Keratinocyte (primary cell): ENCODE results near the gene AIG1. TPM values are rescaled to one million over a fixed set of nuclear protein-coding genes. Genes with fewer than 3 reads are reported as not detected.

Experiments
- DNase-seq: peaks from one replicate; pipeline ENCODE4 v3.0.0-alpha.2; 2011; ENCODE audit warnings: low read depth, missing footprints, low spot score
- FAIRE-seq: peaks from 2 replicates; lab custom pipeline; 2011; peaks lifted over from hg19 to GRCh38; lab: Jason Lieb, UNC
- H2AFZ ChIP-seq: 2 replicates; pipeline ENCODE4 v1.6.0; 2012; ENCODE audit warnings: low read length, control low read depth, inconsistent platforms; ENCODE audit not compliant: control insufficient read depth
- H3K27ac ChIP-seq: 2 replicates; pipeline ENCODE4 v1.5.1; 2011; ENCODE audit warnings: low read length; ENCODE audit not compliant: control insufficient read depth, insufficient read depth
- H3K27me3 ChIP-seq: 3 replicates; pipeline ENCODE4 v1.6.0; 2011; ENCODE audit warnings: low read length; ENCODE audit not compliant: control insufficient read depth, insufficient read depth; ENCODE audit errors: extremely low read depth
- H3K36me3 ChIP-seq, 2 experiments: 2 replicates in 1 of 2; 3 replicates in 1 of 2; pipeline ENCODE4 v1.5.1; 2011; ENCODE audit warnings: low read length in 2 of 2, mild to moderate bottlenecking in 1 of 2; ENCODE audit not compliant: control insufficient read depth in 2 of 2, insufficient read depth in 2 of 2; ENCODE audit errors: extremely low read depth in 1 of 2
- H3K4me1 ChIP-seq: 3 replicates; pipeline ENCODE4 v1.5.1; 2011; ENCODE audit warnings: low read length; ENCODE audit not compliant: control insufficient read depth, insufficient read depth; ENCODE audit errors: extremely low read depth
- H3K4me2 ChIP-seq: 3 replicates; pipeline ENCODE4 v1.6.0; 2011; ENCODE audit warnings: low read depth, low read length; ENCODE audit not compliant: control insufficient read depth, insufficient read depth; ENCODE audit errors: extremely low read depth
- H3K4me3 ChIP-seq, 3 experiments: fragments of 200-600 bp in 1 of 3; sonication (generic) in 1 of 3; 2 replicates in 2 of 3; 3 replicates in 1 of 3; pipeline ENCODE4 v1.5.1; 2011 to 2016; ENCODE audit warnings: low read length in 3 of 3, mild to moderate bottlenecking in 3 of 3, control low read depth in 2 of 3, inconsistent platforms in 1 of 3, low read depth in 1 of 3, mixed read lengths in 1 of 3, mixed run types in 1 of 3, moderate library complexity in 1 of 3; ENCODE audit not compliant: control insufficient read depth in 2 of 3, insufficient read depth in 2 of 3; ENCODE audit errors: extremely low read depth in 1 of 3
- H3K79me2 ChIP-seq: 2 replicates; pipeline ENCODE4 v1.6.0; 2012; ENCODE audit warnings: low read length; ENCODE audit not compliant: control insufficient read depth, insufficient read depth
- H3K9ac ChIP-seq: 3 replicates; pipeline ENCODE4 v1.6.0; 2011; ENCODE audit warnings: low read length; ENCODE audit not compliant: control insufficient read depth, insufficient read depth; ENCODE audit errors: extremely low read depth
- H3K9me1 ChIP-seq: 3 replicates; pipeline ENCODE4 v1.6.0; 2011; ENCODE audit warnings: low read length; ENCODE audit not compliant: control insufficient read depth, insufficient read depth; ENCODE audit errors: extremely low read depth
- H3K9me3 ChIP-seq: 2 replicates; pipeline ENCODE4 v1.5.1; 2012; ENCODE audit warnings: low read depth, low read length; ENCODE audit not compliant: control insufficient read depth
- H4K20me1 ChIP-seq: 3 replicates; pipeline ENCODE4 v1.6.0; 2011; ENCODE audit warnings: low read length; ENCODE audit not compliant: control insufficient read depth, insufficient read depth; ENCODE audit errors: extremely low read depth
- EZH2 ChIP-seq: IDR thresholded peaks from one replicate; pipeline ENCODE4 v1.6.1; 2012; ENCODE audit warnings: inconsistent platforms, mild to moderate bottlenecking, low read length, moderate library complexity
- dilution Hi-C: fragments of 300-500 bp; cut with MboI; formaldehyde crosslinking; loops from one replicate; pipeline ENCODE4 v1.7.0; 2020; ENCODE audit warnings: low sequenced_read_pairs; ENCODE audit not compliant: extremely low pct_ligation_motif_present
- polyA plus RNA-seq, 5 experiments: library from polyadenylated mRNA; depleted of rRNA in 3 of 5; stranded (reverse) in 3 of 5; stranded (forward) in 1 of 5; unstranded in 1 of 5; fragments of >200 nt; gene quantifications; 1 replicate in 1 of 5; 2 replicates in 3 of 5; 3 replicates in 1 of 5; pipeline versions ENCODE4 v1.2.1 to v1.2.3, GENCODE V29; 2011 to 2012; ENCODE audit warnings: missing spikeins in 2 of 5, low read depth in 1 of 5, low replicate concordance in 1 of 5
- TF ChIP-seq, protein P1 (sequence below), 3 experiments: IDR thresholded peaks in 1 of 3; conservative IDR thresholded peaks in 1 of 3; optimal IDR thresholded peaks in 1 of 3; 2 replicates in 2 of 3; 3 replicates in 1 of 3; pipeline versions ENCODE3 to v1.5.1; 2011; ENCODE audit warnings: low read length in 3 of 3, mild to moderate bottlenecking in 3 of 3, moderate library complexity in 2 of 3, control low read depth in 1 of 3, inconsistent platforms in 1 of 3; ENCODE audit not compliant: insufficient read depth in 2 of 3; ENCODE audit errors: extremely low read depth in 1 of 3

AIG1 gene
- polyA plus RNA-seq, 1 donor (not counting 4 experiments of a cell fraction or from before 2014, with no cell fraction given), result 77.1 TPM

DNA sequence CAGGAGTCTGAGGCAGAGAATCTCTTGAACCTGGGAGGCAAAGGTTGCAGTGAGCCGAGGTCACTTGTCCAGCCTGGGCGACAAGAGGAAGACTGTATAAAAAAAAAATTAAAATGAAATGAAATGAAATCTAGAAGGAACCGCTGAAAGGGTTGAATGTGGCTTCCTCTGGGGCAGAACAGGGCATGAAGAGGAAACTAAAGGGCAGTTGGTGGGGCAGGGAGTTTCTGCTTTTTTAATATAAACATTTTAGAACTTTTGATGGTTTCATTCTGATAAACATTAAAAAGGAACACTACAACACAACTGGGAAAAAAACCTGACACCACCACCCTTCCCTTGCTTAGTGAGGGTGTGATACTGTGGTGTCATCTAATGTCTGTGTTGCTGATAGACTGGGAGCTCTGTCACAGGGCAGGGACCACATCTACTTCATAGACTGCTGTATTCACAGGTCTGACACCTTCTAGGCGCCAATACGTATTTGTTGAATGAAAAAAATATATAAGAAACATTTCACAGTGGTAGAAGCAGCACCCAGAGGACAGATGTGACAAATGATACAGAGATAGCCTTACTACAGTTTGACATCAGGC is 260.9 kb downstream of the AIG1 start:
- H3K9me3 ChIP-seq, result no peaks in the 10 kb centered on the region
- H3K36me3 ChIP-seq, result no peaks in the 10 kb centered on the region
- H3K9me1 ChIP-seq, result no peaks in the 10 kb centered on the region
- no peak overlapping the region for H3K9ac ChIP-seq
- H3K27me3 ChIP-seq, result no peaks in the 10 kb centered on the region
- TF ChIP-seq EZH2, result no peak
- TF ChIP-seq, protein P1, sequence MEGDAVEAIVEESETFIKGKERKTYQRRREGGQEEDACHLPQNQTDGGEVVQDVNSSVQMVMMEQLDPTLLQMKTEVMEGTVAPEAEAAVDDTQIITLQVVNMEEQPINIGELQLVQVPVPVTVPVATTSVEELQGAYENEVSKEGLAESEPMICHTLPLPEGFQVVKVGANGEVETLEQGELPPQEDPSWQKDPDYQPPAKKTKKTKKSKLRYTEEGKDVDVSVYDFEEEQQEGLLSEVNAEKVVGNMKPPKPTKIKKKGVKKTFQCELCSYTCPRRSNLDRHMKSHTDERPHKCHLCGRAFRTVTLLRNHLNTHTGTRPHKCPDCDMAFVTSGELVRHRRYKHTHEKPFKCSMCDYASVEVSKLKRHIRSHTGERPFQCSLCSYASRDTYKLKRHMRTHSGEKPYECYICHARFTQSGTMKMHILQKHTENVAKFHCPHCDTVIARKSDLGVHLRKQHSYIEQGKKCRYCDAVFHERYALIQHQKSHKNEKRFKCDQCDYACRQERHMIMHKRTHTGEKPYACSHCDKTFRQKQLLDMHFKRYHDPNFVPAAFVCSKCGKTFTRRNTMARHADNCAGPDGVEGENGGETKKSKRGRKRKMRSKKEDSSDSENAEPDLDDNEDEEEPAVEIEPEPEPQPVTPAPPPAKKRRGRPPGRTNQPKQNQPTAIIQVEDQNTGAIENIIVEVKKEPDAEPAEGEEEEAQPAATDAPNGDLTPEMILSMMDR (optimal IDR thresholded peaks at IDR 0.05 in 1 of 3, IDR thresholded peaks at IDR 0.05 in 1 of 3, conservative IDR thresholded peaks at IDR 0.05 in 1 of 3; ENCODE audit: extremely low read depth in 1 of 3, insufficient read depth in 2 of 3, low read length in 3 of 3), result no peak
- H3K27ac ChIP-seq, result no peak overlapping the region
- DNase-seq (no peak), FAIRE-seq (no peak)
- H3K4me2 ChIP-seq, result no peak overlapping the region
- no peaks in the 10 kb centered on the region for H3K79me2 ChIP-seq
- peaks cover 38% of the 10 kb centered on the region for H3K4me1 ChIP-seq
- H2AFZ ChIP-seq, result no peak overlapping the region
- dilution Hi-C loops, result no loop called here
- no peak overlapping the region for H3K4me3 ChIP-seq
- no peaks in the 10 kb centered on the region for H4K20me1 ChIP-seq

DNA sequence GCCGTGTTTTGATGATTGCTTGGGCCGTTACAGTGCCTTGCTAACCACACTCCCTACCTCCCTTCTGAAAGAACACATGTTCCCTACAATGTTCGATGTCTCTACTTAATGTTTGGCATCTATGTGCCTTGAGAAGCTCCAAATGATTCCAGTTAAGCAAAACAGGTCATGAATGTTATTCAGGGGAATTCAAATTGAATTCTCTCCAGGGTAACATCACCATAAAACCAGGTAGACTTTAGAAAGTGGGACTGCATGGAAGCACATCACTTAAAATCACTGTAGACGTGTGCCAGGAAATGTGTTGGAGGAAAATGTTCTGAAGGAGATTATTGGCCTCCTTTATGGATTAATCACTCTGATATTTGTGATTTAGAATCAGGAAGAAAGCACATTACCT is 261.7 kb downstream of the AIG1 start:
- no peaks in the 10 kb centered on the region for H4K20me1 ChIP-seq
- dilution Hi-C loops, result no loop called here
- no peak overlapping the region for H3K9ac ChIP-seq
- DNase-seq, result no peak
- H3K9me3 ChIP-seq, result no peaks in the 10 kb centered on the region
- H2AFZ ChIP-seq, result peak overlapping the region; percentile 14
- H3K9me1 ChIP-seq, result no peaks in the 10 kb centered on the region
- H3K36me3 ChIP-seq, result no peaks in the 10 kb centered on the region
- FAIRE-seq, result peak; percentile 32
- no peaks in the 10 kb centered on the region for H3K79me2 ChIP-seq
- H3K4me2 ChIP-seq, result no peak overlapping the region
- H3K4me3 ChIP-seq, result no peak overlapping the region
- H3K4me1 ChIP-seq, result peaks cover 46% of the 10 kb centered on the region
- H3K27me3 ChIP-seq, result no peaks in the 10 kb centered on the region
- no peak overlapping the region for H3K27ac ChIP-seq
- TF ChIP-seq EZH2, result no peak
- TF ChIP-seq, protein P1 (optimal IDR thresholded peaks at IDR 0.05 in 1 of 3, IDR thresholded peaks at IDR 0.05 in 1 of 3, conservative IDR thresholded peaks at IDR 0.05 in 1 of 3; ENCODE audit: extremely low read depth in 1 of 3, insufficient read depth in 2 of 3, low read length in 3 of 3), result no peak
